DND-41 (cell line): Measurements from ENCODE around the gene RBM23.
"Not testable (repeated sequence)": the region's sequence is repeated elsewhere in the genome, so short reads cannot be mapped to it uniquely, and the experiment has no call there.

Experiments
- CTCF ChIP-seq: IDR thresholded peaks from 2 replicates; pipeline ENCODE4 v1.5.1; 2012; ENCODE audit warnings: borderline replicate concordance, low read length, moderate library complexity, mild to moderate bottlenecking; ENCODE audit not compliant: poor library complexity, severe bottlenecking; ENCODE audit errors: extremely low read depth
- EZH2 ChIP-seq: IDR thresholded peaks from 3 replicates; pipeline ENCODE4 v1.6.1; 2012; ENCODE audit warnings: borderline replicate concordance, low read depth, mild to moderate bottlenecking, moderate library complexity, low read length, inconsistent platforms; ENCODE audit not compliant: severe bottlenecking

GRCh38 chr14:22860377-22860776 is 58.6 kb downstream of the RBM23 start:
- not testable (repeated sequence) for TF ChIP-seq CTCF, EZH2
